Measurements from ENCODE around the gene OR5AU1.

The OR5AU1 gene

DNA sequence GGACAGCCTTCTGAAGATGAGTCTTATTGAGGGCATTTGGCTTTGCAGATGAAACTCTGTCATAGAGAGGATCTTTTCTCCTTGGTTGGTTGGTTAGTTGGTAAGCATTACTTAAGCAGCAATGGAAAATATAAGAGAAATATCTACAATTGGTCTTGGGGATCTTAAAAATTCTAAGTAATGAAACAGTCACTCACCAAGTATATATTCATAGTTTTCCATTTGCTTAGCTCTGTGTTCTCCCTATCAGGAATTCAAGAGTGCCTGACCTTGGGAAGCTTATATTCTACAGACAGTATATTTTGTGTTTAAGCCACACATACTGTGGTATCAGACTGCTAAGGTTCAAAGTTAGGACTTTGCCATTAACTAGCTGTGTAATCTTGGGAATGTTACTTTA, at the start of gene OR5AU1:
Gene OR5AU1 (minus strand): TSS at position 101 of the 400 bp plus-strand sequence. CDS start 191 bp downstream, outside the sequence.
- no peak for DNase-seq (ENCODE audit: low read depth in 3 of 3)

DNA sequence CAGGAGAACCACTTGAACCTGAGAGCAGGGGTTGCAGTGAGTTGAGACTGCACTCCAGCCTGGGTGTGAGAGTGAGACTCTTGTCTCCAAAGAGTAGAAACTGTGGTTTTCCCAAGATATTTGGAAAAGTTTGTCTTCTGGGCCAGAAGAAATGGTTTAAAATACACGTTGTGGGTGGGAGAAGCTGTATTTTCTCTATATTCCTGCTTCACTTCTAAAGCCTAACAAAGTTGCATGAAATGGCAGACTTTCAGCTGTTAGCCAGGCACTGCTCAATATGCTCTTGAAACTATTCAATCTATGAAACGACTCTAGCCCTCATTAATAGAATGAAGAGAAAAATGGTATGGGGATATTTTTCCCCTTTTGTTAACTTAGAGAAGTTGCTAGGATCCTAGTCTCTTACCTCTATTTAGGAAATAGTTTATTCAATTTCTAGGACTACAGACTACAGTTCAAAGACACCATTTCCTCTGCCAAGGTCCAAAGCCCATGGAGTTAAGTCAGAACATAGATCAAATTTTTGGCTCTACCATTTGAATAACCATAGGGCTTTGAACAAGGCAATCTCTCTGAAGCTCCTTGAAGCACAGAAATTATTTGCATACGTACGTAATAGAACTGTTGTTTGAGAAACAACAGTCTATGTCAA, 49.3 kb upstream of the OR5AU1 start:
- no peak for DNase-seq (ENCODE audit: low read depth in 3 of 3)

GRCh38 chr14:21204167-21205025, 48.5 kb upstream of the OR5AU1 start:
- DNase-seq (ENCODE audit: low read depth in 3 of 3) = no peak

DNA sequence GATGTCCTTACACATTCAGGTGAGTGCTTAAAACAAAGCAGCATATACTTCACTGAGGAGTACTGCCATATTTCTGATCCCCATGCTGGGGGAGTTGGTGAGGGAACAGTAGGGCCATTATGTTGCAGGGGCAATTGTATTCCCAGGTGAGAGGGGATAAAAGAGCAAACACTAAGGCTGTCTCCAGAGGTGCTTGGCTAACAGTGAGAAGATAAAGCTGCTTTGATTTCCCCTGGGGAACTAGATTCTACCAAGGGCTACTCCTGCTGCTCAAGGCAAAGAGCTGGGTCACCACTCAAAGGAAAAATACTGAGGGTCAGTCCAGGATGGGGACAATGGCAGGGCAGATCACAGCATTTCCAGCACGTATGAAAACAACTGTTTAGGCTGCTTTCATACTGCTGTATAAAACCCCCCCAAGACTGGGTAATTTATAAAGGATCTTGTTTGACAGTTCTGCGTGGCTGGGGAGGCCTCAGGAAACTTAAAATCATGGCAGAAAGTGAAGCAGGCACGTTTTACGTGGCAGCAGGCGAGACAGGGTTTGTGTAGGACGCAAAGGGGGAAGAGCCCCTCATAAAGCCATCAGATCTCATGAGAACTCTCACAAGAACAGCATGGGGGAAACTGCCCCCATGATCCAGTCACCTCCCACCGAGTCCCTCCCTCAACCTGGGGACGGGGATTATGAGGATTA, 47.8 kb upstream of the OR5AU1 start:
- no peak for DNase-seq (ENCODE audit: low read depth in 3 of 3)

GRCh38 chr14:21202463-21203358, 46.8 kb upstream of the OR5AU1 start:
- no peak for DNase-seq (ENCODE audit: low read depth in 3 of 3)

DNA sequence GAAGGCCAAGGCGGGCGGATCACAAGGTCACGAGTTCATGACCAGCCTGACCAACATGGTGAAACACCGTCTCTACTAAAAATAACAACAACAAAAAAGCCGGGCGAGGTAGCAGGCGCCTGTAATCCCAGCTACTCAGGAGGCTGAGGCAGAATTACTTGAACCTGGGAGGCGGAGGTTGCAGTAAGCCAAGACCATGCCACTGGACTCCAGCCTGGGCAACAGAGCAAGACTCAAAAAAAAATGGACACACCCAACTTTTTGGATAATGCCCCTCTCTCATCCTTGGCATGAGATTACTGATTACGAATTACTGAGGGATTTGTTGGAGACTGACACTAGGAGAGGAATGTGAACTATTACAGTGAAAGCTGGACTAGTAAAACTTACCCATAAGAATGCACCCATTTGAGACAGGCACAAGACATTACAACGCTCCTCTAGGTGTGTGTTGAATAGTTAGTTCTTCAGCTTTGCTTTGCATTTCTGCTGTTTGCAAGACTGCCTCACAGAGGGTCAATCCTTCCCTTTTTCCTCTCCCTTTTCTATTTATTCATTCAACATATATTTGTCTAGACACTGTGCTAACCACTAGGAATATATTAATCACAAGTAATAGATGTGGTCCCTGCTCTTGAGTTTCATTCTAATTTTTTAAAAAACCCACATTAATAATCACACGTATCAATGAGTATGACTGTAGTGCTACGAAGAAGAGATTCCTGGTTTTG, 46.0 kb upstream of the OR5AU1 start:
- no peak for DNase-seq (ENCODE audit: low read depth in 3 of 3)

GRCh38 chr14:21200752-21201461, 45.0 kb upstream of the OR5AU1 start:
- DNase-seq (ENCODE audit: low read depth in 3 of 3) = no peak

DNA sequence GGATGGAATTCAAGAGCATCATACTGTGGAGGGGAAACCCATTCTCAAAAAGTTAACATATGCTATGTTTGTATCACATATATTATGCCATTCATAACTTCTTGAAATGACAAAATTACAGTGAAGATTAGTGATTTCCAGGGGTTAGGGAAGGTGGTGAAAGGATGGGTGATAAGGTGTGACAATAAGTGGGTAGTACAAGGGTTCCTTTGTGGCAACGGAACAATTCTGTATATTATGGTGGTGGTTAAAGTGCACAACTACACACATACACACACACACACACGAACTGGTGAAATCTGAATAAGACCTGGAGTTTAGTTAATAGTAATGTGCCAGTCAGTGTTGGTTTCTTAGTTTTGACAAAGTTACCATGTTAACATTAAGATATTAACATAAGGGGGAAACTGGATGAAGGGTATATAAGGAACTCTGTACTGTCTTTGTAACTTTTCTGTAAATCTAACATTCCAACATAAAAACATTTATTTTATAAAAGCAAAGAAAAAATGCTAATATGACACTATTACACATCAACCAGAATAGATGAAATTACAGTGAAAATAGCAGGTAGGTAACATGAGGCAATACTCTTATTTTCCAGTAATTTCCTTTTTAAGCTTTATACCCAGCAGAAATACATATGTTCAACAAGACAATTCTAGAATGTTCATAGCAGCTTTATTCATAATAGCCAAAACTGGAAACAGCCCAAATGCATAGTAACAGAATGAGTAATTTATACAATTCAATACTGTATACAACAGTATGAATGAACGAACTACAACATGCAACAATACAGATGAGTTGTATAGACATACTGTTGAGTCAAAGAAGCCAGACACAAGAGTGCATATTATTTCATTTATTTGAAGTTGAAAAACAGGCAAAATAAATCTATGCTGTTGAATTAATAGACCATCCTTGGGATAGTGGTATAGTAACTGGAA, 44.0 kb upstream of the OR5AU1 start:
- no peak for DNase-seq (ENCODE audit: low read depth in 3 of 3)

- DNase-seq (ENCODE audit: low read depth in 3 of 3) = no peak
Measured at GRCh38 chr14:21197418-21198205, 41.7 kb upstream of the OR5AU1 start.

GRCh38 chr14:21194597-21194996, 38.7 kb upstream of the OR5AU1 start:
- no peak for DNase-seq (ENCODE audit: low read depth in 3 of 3)

- no peak for DNase-seq (ENCODE audit: low read depth in 3 of 3)
Measured at GRCh38 chr14:21192875-21193535, 37.1 kb upstream of the OR5AU1 start.

GRCh38 chr14:21192447-21192822, 36.6 kb upstream of the OR5AU1 start:
- DNase-seq (ENCODE audit: low read depth in 3 of 3) = no peak

DNA sequence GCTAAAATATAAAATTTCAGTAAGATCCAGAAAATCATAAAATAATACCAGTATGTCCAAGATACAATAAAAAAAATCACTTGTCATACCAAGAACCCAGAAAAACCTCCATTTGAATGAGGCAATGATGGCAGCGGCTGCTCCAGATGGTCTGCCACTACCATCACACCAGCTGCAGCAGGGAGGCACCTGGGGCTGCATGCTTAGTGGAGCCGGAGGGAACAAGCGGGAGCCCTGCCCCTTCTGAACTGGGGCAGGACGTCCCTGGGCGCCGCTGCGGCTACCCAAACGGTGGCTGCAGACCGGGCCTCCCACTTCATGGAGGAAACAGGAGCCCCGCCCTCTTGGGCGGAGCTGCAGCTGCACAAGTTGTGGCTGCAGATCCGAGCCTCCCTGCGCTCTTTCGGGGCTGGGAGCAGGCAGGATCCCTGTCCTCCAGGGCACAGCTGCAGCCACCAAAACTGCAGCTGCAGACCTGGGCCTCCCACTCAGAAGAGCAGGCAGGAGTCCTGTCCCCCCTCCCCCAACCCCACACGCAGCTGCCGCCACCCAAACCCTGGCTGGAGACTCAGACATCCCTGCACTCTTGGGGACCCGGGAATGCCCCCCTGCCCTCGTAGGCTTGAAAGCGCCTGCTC, 36.1 kb upstream of the OR5AU1 start:
- DNase-seq (ENCODE audit: low read depth in 3 of 3) = peak; percentile 27 to 55 (median 33)

GRCh38 chr14:21191261-21191808, 35.5 kb upstream of the OR5AU1 start:
- no peak for DNase-seq (ENCODE audit: low read depth in 3 of 3)

- no peak for DNase-seq (ENCODE audit: low read depth in 3 of 3)
Measured at GRCh38 chr14:21185491-21185890, 29.6 kb upstream of the OR5AU1 start.

DNA sequence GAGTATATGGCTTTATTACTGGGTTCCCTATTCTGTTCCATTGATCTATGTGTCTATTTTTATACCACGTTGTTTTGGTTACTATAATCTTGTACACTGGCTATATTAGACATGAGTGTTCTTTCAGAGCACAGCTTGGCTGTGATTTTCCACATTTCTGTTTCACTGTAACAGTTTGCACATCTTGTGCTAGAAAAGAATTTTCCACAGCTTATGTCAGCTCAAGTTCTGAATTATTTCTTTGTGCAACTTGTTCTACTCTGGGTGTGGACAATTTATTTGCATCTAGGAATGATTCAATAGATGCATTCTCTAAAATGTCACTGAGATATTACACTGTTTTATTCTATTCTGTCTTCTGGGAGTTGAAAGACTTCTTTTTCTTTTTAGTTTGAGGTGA, 28.4 kb upstream of the OR5AU1 start:
- DNase-seq (ENCODE audit: low read depth in 3 of 3) = no peak

- no peak for DNase-seq (ENCODE audit: low read depth in 3 of 3)
Measured at GRCh38 chr14:21182166-21182565, 26.3 kb upstream of the OR5AU1 start.
